Left ventricle myocardium superior (tissue), 1 donor: ENCODE measurements around the gene GAK. TPM values are rescaled to one million over a fixed set of nuclear protein-coding genes. Genes with fewer than 3 reads are reported as not detected.
A peak's percentile ranks its signal among the peaks of the same experiment; 100 is the strongest.
"Not testable (repeated sequence)": the region's sequence is repeated elsewhere in the genome, so short reads cannot be mapped to it uniquely, and the experiment has no call there.

Experiments
- ATAC-seq: fragments of 200-7000 bp; cut with Tn5 transposase; one replicate; pipeline ENCODE4 v1.9.1; 2020; ENCODE audit warnings: mild to moderate bottlenecking, moderate library complexity
- DNase-seq: peaks from one replicate; pipeline ENCODE4 v3.0.0-alpha.2; 2020
- intact Hi-C: fragments of 100-400 bp; cut with micrococcal nuclease; formaldehyde crosslinking; loops from one replicate; pipeline ENCODE4 v1.11.0; 2022
- total RNA-seq: library from RNA; stranded (reverse); fragmentation: NEBNext Ultra II Directional; extraction: Animal tissue kit (Norgen Biotek cat#: 25700); gene quantifications from one replicate; pipeline ENCODE4 v1.2.1, GENCODE V29; 2021
- donor health status: DM: no; HTN: yes; CAD: no; lungs with severe emphysema.

GAK gene
- total RNA-seq, 1 donor from 2014 or later, result 29.7 TPM

- ATAC-seq, result no peak
- DNase-seq, result no peak
- intact Hi-C loops, result no loop called here
These were observed 117.7 kb downstream of the GAK start for GRCh38 chr4:814312-814850.

- intact Hi-C loops, result no loop called here
- ATAC-seq (no peak), DNase-seq (no peak)
These were observed 118.2 kb downstream of the GAK start for GRCh38 chr4:813900-814299.

GRCh38 chr4:808860-809570, 123.1 kb downstream of the GAK start:
- DNase-seq (no peak), ATAC-seq (peak; percentile 35)
- intact Hi-C loops, result no loop called here

- ATAC-seq, result no peak
- intact Hi-C loops, result no loop called here
- DNase-seq, result no peak
These were observed 124.3 kb downstream of the GAK start for GRCh38 chr4:807792-808191.

GRCh38 chr4:806979-807378, 125.1 kb downstream of the GAK start:
- ATAC-seq, intact Hi-C loops, DNase-seq: not testable (repeated sequence)

GRCh38 chr4:804804-805203, 127.3 kb downstream of the GAK start:
- ATAC-seq, result no peak
- intact Hi-C loops, result no loop called here
- no peak for DNase-seq

GRCh38 chr4:803884-804283, 128.2 kb downstream of the GAK start:
- intact Hi-C loops, result no loop called here
- ATAC-seq (no peak), DNase-seq (no peak)

- intact Hi-C loops, result no loop called here
- ATAC-seq (no peak), DNase-seq (no peak)
These were observed 130.5 kb downstream of the GAK start for GRCh38 chr4:801436-802124.

Other genes starting within 250 kb of the GAK start
- gene SLC49A3, start 243.2 kb downstream of the GAK start, total RNA-seq, result 12.6 TPM
- 20.9 TPM for gene PCGF3, start 226.5 kb downstream of the GAK start, total RNA-seq
- 4.4 TPM for gene CPLX1, start 106.2 kb downstream of the GAK start, total RNA-seq
- 19.8 TPM for gene TMEM175, start 144 bp upstream of the GAK start, total RNA-seq
- 3.6 TPM for gene DGKQ, start 41.3 kb upstream of the GAK start, total RNA-seq
- 8.7 TPM for gene IDUA, start 54.7 kb upstream of the GAK start, total RNA-seq
- not detected for gene SLC26A1, start 61.1 kb upstream of the GAK start, total RNA-seq
- 26.6 TPM for gene FGFRL1, start 79.3 kb upstream of the GAK start, total RNA-seq
- gene RNF212, start 181.2 kb upstream of the GAK start, total RNA-seq, result 0.62 TPM
- 22.8 TPM for gene SPON2, start 240.3 kb upstream of the GAK start, total RNA-seq